ENCODE measurements around the gene ACVR1. TPM values are rescaled to one million over a fixed set of nuclear protein-coding genes. Genes with fewer than 3 reads are reported as not detected.

Gene ACVR1
- total and polyA plus RNA-seq, 3 donors from 2014 or later: 10.3 to 15.3 (median 14.9) TPM

DNA sequence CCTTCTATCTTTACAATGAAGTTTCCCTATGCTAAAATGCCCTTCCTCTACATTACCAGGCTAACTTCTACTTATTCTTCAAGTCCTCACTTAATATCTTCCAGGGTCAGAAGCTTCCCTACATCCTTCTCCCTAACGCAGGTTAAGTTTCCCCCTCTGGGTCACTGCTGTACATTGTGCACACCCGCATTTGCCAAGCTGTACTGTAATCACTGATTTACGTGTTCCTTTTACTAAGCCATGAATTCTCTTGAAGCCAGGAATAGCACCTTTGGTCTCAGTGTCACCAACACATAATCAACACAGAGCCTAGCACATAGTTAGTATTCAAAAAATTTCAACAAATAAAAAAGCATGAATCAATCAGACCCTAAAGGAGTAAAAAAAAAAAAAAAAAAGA is 22.3 kb downstream of the ACVR1 start:
- WGBS, 2 donors: 75 to 79% methylated on average over 3 of the region's 3 CpGs
- no peaks in the 10 kb centered on the region for H3K36me3 ChIP-seq (ENCODE audit: low read depth, missing control alignments)
- no peak overlapping the region for H3K27ac ChIP-seq
- no peak overlapping the region for H3K4me3 ChIP-seq
- no peak for TF ChIP-seq POLR2A (IDR thresholded peaks at IDR 0.05)
- no peak for TF ChIP-seq CTCF (IDR thresholded peaks at IDR 0.05)
- no peaks in the 10 kb centered on the region for H3K27me3 ChIP-seq
- H3K9me3 ChIP-seq: no peaks in the 10 kb centered on the region
- intact Hi-C loops (cut with DNase I; ENCODE audit: low total_unique reads): no loop called here
- no peaks in the 10 kb centered on the region for H3K4me1 ChIP-seq
- no peak for DNase-seq

GRCh38 chr2:157853211-157853610 is 22.9 kb downstream of the ACVR1 start:
- H3K9me3 ChIP-seq: no peaks in the 10 kb centered on the region
- WGBS, 2 donors: 89 to 97% methylated on average over 2 of the region's 2 CpGs
- intact Hi-C loops (cut with DNase I; ENCODE audit: low total_unique reads): no loop called here
- no peaks in the 10 kb centered on the region for H3K4me1 ChIP-seq
- H3K4me3 ChIP-seq: no peak overlapping the region
- no peak for TF ChIP-seq CTCF (IDR thresholded peaks at IDR 0.05)
- TF ChIP-seq POLR2A (IDR thresholded peaks at IDR 0.05): no peak
- H3K36me3 ChIP-seq (ENCODE audit: low read depth, missing control alignments): no peaks in the 10 kb centered on the region
- H3K27ac ChIP-seq: no peak overlapping the region
- no peaks in the 10 kb centered on the region for H3K27me3 ChIP-seq
- DNase-seq: no peak

- WGBS, 2 donors: 66 to 77% methylated on average over 2 of the region's 2 CpGs
- H3K9me3 ChIP-seq: no peaks in the 10 kb centered on the region
Observed at GRCh38 chr2:157849591-157849990, 26.5 kb downstream of the ACVR1 start.

DNA sequence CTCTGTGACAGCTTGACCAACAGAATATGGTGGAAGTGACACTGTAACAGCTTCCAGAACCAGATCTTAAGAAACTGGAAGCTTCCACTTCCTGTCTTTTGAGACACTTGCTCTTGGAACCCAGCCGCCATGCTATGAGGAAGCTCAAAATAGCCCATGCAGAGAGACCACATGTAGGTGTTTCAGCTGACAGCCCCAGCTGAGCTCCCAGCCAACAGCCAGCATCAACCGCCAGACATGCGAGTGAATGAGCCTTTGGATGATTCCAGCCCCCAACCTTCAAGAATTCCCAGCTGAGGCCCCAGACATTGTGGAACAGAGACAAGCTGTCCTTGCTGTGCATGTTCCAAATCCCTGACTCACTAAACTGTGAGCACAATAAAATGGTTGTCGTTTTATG is 27.9 kb downstream of the ACVR1 start:
- DNase-seq: no peak
- H3K36me3 ChIP-seq (ENCODE audit: low read depth, missing control alignments): no peaks in the 10 kb centered on the region
- no peaks in the 10 kb centered on the region for H3K4me1 ChIP-seq
- H3K4me3 ChIP-seq: no peak overlapping the region
- H3K27me3 ChIP-seq: no peaks in the 10 kb centered on the region
- no peak overlapping the region for H3K27ac ChIP-seq
- no peaks in the 10 kb centered on the region for H3K9me3 ChIP-seq
- no peak for TF ChIP-seq CTCF (IDR thresholded peaks at IDR 0.05)
- no peak for TF ChIP-seq POLR2A (IDR thresholded peaks at IDR 0.05)
- intact Hi-C loops (cut with DNase I; ENCODE audit: low total_unique reads): no loop called here
- 95 to 98% methylated on average over 4 of the region's 4 CpGs for WGBS, 2 donors

More at GRCh38 chr2:157849591-157849990, 26.5 kb downstream of the ACVR1 start:
- no peak for TF ChIP-seq CTCF (IDR thresholded peaks at IDR 0.05)
- no peak for TF ChIP-seq POLR2A (IDR thresholded peaks at IDR 0.05)
- Histone ChIP-seq H3K27ac (no peak overlapping the region), H3K36me3 (ENCODE audit: low read depth, missing control alignments) (no peaks in the 10 kb centered on the region), H3K27me3 (no peaks in the 10 kb centered on the region), H3K4me1 (no peaks in the 10 kb centered on the region), H3K4me3 (no peak overlapping the region)
- intact Hi-C loops (cut with DNase I; ENCODE audit: low total_unique reads): no loop called here
- no peak for DNase-seq

- no peak overlapping the region for H3K4me3 ChIP-seq
- no peaks in the 10 kb centered on the region for H3K27me3 ChIP-seq
- intact Hi-C loops (cut with DNase I; ENCODE audit: low total_unique reads): no loop called here
- DNase-seq: no peak
- WGBS, 2 donors: 94 to 96% methylated on average over 2 of the region's 2 CpGs
- H3K27ac ChIP-seq: no peak overlapping the region
- H3K9me3 ChIP-seq: no peaks in the 10 kb centered on the region
- TF ChIP-seq POLR2A (IDR thresholded peaks at IDR 0.05) (no peak), CTCF (IDR thresholded peaks at IDR 0.05) (no peak)
- H3K36me3 ChIP-seq (ENCODE audit: low read depth, missing control alignments): no peaks in the 10 kb centered on the region
- H3K4me1 ChIP-seq: no peaks in the 10 kb centered on the region
Observed at GRCh38 chr2:157845081-157845480, 31.0 kb downstream of the ACVR1 start.

All from testis (tissue), 3 donors.